ENCODE results near the gene DHX30. TPM values are rescaled to one million over a fixed set of nuclear protein-coding genes. Genes with fewer than 3 reads are reported as not detected.
"Not testable (repeated sequence)": the region's sequence is repeated elsewhere in the genome, so short reads cannot be mapped to it uniquely, and the experiment has no call there.

Gene DHX30
- total RNA-seq, 2 donors from 2014 or later = 62.2 to 84.4 TPM

DNA sequence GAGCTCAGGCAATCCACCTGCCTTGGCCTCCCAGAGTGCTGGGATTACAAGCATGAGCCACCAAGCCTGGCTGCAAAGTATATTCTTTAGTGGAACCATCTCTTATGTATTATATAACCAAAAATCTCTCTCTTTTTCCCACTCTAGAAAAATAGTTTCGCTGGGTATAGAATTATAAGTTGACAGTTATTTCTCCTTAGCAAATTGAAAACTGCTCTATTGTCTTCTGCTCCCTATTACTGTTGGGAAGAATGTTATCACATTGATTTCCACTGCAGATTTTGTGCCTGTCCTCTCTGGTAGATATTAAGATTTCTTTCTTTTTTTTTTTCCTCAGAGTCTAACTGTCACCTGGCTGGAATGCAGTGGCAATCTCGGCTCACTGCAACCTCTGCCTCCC, 10.2 kb upstream of the DHX30 start:
- H3K36me3 Mint-ChIP-seq = no peaks in the 10 kb centered on the region
- no peak for ATAC-seq
- no peak overlapping the region for H3K27ac Mint-ChIP-seq
- no peaks in the 10 kb centered on the region for H3K9me3 Mint-ChIP-seq
- no peak for DNase-seq (ENCODE audit: low spot score in 2 of 2)

DNA sequence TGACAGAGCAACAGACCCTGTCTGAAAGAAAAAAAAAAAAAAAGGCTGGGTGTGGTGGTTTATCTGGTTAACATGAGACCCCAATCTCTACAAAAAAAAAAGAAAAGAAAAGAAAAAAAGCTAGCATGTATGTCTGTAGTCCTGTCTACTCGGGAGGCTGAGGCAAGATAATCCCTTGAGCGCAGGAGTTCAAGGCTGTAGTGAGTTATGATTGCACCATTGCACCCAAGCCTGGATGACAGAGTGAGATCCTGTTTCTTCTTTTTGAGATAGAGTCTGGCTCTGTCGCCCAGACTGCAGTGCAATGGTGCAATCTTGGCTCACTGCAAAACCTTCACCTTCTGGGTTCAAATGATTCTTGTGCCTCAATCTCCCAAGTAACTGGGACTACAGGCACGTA, 8.4 kb upstream of the DHX30 start:
- ATAC-seq (no peak), DNase-seq (ENCODE audit: low spot score in 2 of 2) (no peak)
- Mint-ChIP-seq H3K9me3 (no peaks in the 10 kb centered on the region), H3K36me3 (no peaks in the 10 kb centered on the region), H3K27ac (no peak overlapping the region)

DNA sequence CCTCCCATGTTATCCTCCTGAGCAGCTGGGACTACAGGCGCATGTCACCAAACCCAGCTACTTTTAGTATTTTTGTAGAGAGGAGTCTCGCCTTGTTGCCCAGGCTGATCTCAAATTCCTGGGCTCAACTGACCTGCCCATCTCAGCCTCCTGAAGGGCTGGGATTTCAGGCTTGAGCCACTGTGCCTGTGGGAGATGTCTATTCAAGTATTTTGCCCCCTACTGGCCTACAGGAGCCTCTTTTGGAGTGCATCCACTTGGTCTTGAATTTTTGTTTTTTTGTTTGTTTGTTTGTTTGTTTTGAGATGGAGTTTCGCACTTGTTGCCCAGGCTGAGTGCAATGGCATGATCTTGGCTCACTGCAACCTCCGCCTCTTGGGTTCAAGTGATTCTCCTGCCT, 3.2 kb upstream of the DHX30 start:
- Mint-ChIP-seq H3K27ac (no peak overlapping the region), H3K9me3 (no peaks in the 10 kb centered on the region), H3K36me3 (peaks cover 0 to 4% of the 10 kb centered on the region in 2 donors)
- DNase-seq (ENCODE audit: low spot score in 2 of 2) (no peak), ATAC-seq (no peak)

DNA sequence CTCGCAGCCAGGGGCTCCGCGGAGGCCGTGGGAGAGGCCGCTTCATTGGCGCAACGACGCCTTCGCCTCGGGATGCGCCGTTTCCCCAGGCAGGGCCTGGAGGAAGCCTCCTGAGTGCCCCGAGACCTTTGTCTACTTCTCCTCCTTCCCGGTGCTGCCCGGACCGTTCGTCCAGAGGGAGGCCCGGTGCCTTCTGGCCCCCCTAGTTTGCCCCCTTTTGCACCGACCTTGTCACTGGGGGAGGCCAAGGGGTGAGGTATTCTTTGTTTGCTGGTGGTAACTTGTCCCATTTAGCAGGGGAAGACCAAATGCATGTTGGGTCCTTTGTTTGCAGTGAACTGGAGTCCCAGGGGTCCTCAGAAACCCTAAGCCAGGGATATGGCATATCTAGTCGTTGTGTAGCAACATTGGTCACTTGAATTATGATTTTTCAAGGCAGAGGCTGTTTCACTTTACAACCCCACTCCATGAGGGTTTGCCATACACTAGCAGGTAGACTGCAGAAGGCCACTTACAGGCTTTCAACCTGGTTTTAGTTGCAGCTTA, 615 bp downstream of the DHX30 start:
- no peak for DNase-seq (ENCODE audit: low spot score in 2 of 2)
- no peaks in the 10 kb centered on the region for H3K9me3 Mint-ChIP-seq
- ATAC-seq = no peak
- peak overlapping the region; percentile 90 to 98 for H3K27ac Mint-ChIP-seq
- peaks cover 0 to 4% of the 10 kb centered on the region in 2 donors for H3K36me3 Mint-ChIP-seq

DNA sequence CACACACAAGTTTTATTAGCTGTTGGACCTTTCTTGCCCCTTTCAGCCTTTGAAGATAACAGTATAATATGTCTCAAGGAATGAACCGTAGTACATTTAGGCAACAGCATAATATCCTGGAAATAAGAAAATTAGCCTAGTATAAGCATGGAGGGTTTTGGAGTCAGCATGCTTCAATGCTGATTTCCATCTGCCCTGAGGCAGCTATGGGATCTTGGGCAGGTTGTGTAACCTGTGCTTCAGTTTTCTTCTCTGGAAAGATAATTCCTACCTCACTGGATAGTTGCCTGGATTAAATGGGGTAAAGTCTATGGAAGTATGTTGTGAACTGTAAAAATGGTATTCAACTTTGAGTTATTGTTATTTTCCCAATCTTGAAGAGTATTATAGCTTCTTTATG, 1.6 kb downstream of the DHX30 start:
- Mint-ChIP-seq H3K9me3 (no peaks in the 10 kb centered on the region), H3K36me3 (peaks cover 0 to 4% of the 10 kb centered on the region in 2 donors), H3K27ac (peak overlapping the region; percentile 60 to 90)
- ATAC-seq (no peak), DNase-seq (ENCODE audit: low spot score in 2 of 2) (no peak)

DNA sequence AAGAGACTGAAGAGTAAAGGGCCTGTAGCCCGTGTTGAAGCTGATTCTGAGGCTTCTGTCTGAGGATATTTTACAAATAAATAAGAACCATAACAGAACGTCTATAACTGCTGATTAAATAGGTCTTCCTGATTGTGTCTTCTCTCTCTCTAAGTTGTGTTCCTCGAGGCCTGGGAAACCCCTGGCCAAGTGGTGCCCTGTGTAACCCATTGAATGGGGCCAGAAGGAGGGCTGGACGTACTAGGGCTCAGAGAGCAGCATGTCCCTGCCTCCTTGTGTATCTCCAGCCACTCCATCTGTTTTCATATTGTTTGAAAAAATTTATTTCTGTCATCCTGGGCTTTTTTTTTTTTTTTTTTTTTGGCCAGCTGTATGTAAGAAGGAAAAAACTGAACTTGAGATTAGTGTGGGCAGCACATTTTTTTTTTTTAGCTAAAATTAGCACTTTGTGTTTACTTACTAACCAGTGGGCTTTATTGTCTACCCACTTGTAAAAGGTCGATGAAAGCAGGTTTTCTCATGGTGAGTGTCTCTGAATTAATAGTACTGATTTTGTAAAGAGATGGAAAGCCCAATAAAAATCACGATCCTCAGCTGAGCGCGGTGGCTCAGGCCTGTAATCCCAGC, 10.7 kb downstream of the DHX30 start:
- H3K27ac Mint-ChIP-seq = peak overlapping the region in 1 of 2 donors; percentile 64
- no peak for DNase-seq (ENCODE audit: low spot score in 2 of 2)
- no peak for ATAC-seq
- H3K9me3 Mint-ChIP-seq = no peaks in the 10 kb centered on the region
- peaks cover 4 to 10% of the 10 kb centered on the region in 2 donors for H3K36me3 Mint-ChIP-seq

DNA sequence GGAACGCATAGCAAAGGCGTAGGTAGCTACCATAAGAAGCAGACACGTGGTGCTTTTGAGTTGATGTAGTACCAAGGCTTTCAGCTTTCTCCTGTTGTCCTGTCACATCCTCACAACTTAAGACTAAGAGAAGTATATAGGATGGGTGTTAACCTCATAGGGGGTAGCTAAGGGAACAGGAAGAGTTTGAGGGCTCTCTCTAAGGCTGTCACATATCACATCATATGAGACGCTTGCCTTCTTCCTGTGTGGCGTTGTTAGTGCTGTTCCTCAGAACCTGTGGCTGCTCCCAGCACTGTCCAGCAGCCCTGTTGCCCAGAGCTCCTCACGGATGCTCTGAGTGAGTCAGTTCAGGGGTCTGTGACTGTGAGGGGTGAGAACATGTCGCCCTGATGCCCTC, 14.7 kb downstream of the DHX30 start:
- H3K9me3 Mint-ChIP-seq = peaks cover 0 to 4% of the 10 kb centered on the region in 2 donors
- no peak overlapping the region for H3K27ac Mint-ChIP-seq
- H3K36me3 Mint-ChIP-seq = peaks cover 8 to 9% of the 10 kb centered on the region in 2 donors
- no peak for ATAC-seq
- no peak for DNase-seq (ENCODE audit: low spot score in 2 of 2)

DNA sequence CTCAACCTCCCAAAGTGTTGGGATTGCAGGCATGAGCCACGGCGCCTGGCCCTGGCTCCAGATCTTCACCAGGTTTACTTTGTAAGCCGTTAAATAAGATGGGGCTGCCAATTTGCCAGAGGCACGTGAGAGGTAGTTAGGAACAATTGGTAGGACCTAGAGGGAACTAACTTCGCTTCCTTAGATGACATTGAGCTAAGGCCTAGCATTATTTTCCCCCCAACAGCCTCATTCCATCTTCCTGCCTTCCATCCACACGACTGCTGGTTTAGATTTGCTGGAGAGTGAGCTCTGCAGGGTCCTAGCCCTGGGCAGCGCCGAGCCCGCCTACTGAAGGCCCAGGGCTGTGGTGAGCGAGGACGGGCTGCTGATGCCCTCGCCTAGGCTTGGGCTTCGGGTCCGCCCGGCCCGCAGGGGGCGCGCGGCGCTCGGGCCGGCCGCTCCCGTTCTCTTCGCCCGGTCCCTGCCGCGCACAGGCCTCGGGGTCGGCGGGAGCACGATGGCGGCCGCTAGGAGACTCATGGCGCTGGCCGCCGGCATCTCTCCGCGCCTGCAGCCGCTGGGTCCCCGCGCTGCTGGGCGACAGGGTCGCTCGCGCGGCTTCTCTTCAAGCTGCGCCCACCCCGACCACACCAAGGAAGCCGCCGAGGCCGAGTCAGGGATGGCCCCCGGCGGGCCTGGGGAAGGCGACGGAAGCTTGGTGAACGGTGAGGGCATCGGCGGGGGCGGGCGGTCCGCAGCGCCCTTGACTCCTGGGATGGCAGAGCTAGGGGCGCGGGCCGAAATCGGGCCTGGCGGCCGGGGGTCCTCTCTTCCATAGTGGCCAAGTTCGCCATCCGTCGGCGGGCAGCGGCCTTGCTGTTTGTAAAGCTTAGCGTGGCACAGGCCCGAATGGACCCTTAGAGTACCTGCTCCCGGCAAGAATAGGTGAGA, 21.9 kb downstream of the DHX30 start:
- H3K36me3 Mint-ChIP-seq = peaks cover 14 to 37% of the 10 kb centered on the region in 2 donors
- ATAC-seq = peak; percentile 97 to 99
- H3K27ac Mint-ChIP-seq = peak overlapping the region; percentile 94 to 96
- DNase-seq (ENCODE audit: low spot score in 2 of 2) = peak; percentile 86 to 88
- peaks cover 0 to 4% of the 10 kb centered on the region in 2 donors for H3K9me3 Mint-ChIP-seq

DNA sequence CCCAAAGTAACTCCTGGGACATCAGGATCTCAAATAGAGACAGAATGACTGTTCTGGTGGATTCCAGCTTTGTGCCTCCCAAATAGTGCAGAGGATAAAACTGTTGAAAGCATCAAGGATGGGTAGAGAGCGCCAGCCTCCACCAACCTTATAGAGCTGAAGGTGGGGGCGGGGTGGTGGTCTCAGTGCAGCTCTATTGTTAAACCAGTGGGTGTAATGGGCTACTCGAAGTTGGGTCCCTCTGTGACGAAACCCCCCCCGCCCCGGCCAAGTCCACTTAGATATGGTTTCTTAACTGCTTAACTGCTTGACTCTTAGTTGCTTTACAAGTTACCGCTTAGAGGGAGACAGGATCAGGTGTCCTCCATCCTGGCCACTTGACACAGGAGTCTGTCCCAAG, 22.7 kb downstream of the DHX30 start:
- Mint-ChIP-seq H3K27ac (peak overlapping the region; percentile 94 to 96), H3K36me3 (peaks cover 15 to 38% of the 10 kb centered on the region in 2 donors), H3K9me3 (peaks cover 0 to 4% of the 10 kb centered on the region in 2 donors)
- no peak for ATAC-seq
- DNase-seq (ENCODE audit: low spot score in 2 of 2) = no peak

DNA sequence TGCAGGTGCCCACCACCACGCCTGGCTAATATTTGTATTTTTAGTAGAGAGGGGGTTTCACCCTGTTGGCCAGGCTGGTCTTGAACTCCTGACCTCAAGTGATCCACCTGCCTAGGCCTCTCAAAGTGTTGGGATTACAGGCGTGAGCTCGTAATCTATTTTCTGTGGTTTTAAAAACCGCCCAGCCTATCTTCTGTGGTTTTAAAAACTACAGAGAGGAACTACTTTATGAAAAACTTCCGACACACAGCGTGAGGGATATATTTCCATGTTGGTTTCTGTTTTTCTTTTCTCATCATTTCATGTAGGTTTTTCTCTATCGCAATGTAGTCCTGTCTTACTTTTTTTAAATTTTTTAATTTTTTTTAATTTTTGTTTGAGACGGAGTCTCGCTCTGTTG, 26.5 kb downstream of the DHX30 start:
- H3K36me3 Mint-ChIP-seq = peaks cover 18 to 48% of the 10 kb centered on the region in 2 donors
- not testable (repeated sequence) for DNase-seq (ENCODE audit: low spot score in 2 of 2); H3K9me3 Mint-ChIP-seq
- peak in 1 of 2 donors; percentile 9 for ATAC-seq
- peak overlapping the region; percentile 61 to 65 for H3K27ac Mint-ChIP-seq

DNA sequence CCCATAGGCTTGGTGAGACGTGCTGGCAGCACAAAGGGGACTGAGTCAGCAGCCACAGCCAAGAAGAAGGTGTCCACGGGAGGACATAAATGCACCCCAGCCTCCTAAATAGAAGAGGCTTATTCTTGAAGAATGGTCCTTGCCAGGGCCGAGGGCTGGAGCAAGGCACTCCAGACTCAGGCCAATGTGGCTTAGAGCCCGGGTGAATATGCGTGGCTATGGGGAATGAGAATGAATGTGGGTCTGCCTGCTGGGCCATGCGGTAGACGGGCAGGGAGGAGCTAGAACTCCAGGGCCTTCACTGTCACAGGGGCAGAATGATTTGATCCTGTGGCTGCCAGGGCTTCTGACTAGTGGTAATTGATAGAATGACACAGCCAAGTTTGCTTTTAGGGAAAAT, 34.0 kb downstream of the DHX30 start:
- Mint-ChIP-seq H3K36me3 (peaks cover 5% of the 10 kb centered on the region in 2 donors), H3K9me3 (no peaks in the 10 kb centered on the region), H3K27ac (peak overlapping the region; percentile 49 to 55)
- no peak for DNase-seq (ENCODE audit: low spot score in 2 of 2)
- no peak for ATAC-seq

DNA sequence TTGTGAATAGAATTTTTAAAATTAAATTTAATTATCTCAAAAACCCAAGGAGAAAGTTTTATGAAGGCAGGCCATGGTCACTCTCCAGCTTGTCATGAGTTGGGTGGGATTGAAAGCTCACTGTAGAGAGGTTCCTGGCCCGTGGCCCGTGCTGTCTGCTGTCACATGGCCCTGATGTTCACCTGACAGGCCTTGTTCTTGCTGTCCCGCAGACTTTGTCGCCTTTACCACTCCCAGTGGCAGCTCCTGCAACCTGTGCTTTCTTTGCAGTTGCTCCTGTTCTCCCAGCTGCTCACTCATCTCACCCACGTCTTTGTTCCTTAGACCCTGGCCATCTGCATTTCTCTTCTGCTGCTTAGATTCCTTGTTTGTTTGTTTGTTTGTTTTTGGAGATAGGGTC, 35.6 kb downstream of the DHX30 start:
- Mint-ChIP-seq H3K27ac (peak overlapping the region in 1 of 2 donors; percentile 0), H3K36me3 (no peaks in the 10 kb centered on the region), H3K9me3 (no peaks in the 10 kb centered on the region)
- ATAC-seq (no peak), DNase-seq (ENCODE audit: low spot score in 2 of 2) (no peak)

DNA sequence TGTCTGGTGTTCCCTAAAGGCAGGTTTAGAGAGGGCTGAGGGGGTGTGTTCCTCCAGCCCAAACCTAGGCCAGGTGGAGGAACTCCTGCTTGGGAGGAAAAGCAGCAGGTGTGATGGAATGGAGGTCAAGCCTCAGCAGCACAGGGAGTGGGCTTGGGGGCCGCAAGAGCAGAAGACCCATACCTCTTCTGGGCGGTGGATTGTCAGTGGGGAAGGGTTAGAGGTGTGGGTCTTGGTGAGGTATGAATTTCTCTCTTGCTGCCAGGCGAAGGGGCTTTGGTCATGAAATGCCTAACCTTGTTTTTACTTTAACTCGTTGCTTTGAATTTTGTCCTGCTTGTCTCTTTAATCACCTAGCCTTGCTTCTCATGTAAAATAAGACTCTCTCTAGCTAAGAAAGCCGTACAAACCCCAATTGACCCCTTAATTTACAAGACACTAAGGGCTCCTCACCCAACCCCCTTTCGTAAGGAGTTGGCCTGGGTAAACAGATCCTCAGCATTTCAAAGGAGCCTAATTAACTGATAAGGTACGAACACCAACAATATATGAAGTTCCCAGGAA, 38.9 kb downstream of the DHX30 start:
- no peaks in the 10 kb centered on the region for H3K36me3 Mint-ChIP-seq
- DNase-seq (ENCODE audit: low spot score in 2 of 2) = no peak
- ATAC-seq = no peak
- H3K27ac Mint-ChIP-seq = peak overlapping the region in 1 of 2 donors; percentile 12
- no peaks in the 10 kb centered on the region for H3K9me3 Mint-ChIP-seq

DNA sequence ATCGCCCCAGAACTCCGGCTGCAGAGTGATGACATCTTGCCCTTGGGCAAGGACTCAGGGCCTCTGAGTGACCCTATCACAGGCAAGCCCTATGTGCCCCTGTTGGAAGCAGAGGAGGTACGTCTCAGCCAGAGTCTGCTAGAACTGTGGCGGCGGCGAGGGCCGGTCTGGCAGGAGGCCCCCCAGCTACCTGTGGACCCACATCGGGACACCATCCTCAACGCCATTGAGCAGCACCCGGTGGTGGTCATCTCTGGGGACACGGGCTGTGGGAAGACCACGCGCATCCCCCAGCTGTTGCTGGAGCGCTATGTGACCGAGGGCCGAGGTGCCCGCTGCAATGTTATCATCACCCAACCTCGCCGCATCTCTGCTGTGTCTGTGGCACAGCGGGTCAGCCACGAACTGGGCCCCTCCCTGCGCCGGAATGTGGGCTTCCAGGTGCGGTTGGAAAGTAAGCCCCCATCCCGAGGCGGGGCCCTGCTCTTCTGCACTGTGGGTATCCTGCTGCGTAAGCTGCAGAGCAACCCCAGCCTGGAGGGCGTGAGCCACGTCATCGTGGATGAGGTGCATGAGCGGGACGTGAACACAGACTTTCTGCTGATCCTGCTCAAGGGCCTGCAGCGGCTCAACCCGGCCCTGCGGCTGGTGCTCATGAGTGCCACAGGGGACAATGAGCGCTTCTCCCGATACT, 43.4 kb downstream of the DHX30 start:
- no peaks in the 10 kb centered on the region for H3K36me3 Mint-ChIP-seq
- no peak for ATAC-seq
- no peaks in the 10 kb centered on the region for H3K9me3 Mint-ChIP-seq

DNA sequence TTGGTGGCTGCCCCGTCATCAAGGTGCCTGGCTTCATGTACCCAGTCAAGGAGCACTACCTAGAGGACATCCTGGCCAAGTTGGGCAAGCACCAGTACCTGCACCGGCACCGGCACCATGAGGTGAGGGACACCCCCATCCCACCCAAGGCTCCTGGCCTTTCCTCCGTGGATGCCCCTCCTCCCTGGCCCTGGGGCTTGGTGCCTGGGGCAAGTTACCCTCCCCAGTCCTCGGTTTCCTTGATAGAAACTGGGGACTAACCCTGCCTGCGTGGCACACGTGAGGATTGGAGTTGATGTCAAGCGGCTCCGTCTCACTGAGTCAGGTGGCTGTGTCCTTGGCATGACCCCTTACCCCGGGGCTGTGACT, 43.9 kb downstream of the DHX30 start:
- no peak overlapping the region for H3K27ac Mint-ChIP-seq
- no peaks in the 10 kb centered on the region for H3K36me3 Mint-ChIP-seq
- H3K9me3 Mint-ChIP-seq = no peaks in the 10 kb centered on the region
- ATAC-seq = no peak
- no peak for DNase-seq (ENCODE audit: low spot score in 2 of 2)

More for the DNA sequence above, 43.4 kb downstream of the DHX30 start:
- DNase-seq (ENCODE audit: low spot score in 2 of 2) = no peak
- H3K27ac Mint-ChIP-seq = no peak overlapping the region

DNA sequence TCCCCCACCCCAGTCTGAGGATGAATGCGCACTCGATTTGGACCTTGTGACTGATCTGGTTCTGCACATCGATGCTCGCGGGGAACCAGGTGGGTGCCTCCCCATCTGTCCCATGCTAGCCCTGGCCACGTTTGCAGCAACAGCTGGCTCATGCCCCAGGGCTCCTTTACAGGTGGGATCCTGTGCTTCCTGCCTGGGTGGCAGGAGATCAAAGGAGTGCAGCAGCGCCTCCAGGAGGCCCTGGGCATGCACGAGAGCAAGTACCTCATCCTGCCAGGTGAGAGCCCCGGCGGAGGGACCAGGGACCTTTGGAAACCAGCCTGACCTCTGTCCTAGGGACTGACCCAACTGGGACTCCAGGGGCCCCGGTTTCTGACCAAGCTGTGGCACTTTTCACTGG, 44.3 kb downstream of the DHX30 start:
- H3K36me3 Mint-ChIP-seq = no peaks in the 10 kb centered on the region
- H3K27ac Mint-ChIP-seq = peak overlapping the region in 1 of 2 donors; percentile 22
- no peak for DNase-seq (ENCODE audit: low spot score in 2 of 2)
- no peak for ATAC-seq
- no peaks in the 10 kb centered on the region for H3K9me3 Mint-ChIP-seq
